GM12892 (cell line): ENCODE measurements around the gene PAK1IP1.
"Not testable (repeated sequence)": the region's sequence is repeated elsewhere in the genome, so short reads cannot be mapped to it uniquely, and the experiment has no call there.

Experiments used
- DNase-seq: peaks from one replicate; pipeline ENCODE4 v3.0.0; 2011; ENCODE audit not compliant: insufficient read length
- FAIRE-seq: peaks from 2 replicates; lab custom pipeline; 2011; peaks lifted over from hg19 to GRCh38; lab: Jason Lieb, UNC
- POLR2A ChIP-seq: IDR thresholded peaks from 2 replicates; pipeline ENCODE4 v1.6.1; 2011; ENCODE audit warnings: low read depth, low read length, control low read depth
- POLR2AphosphoS5 ChIP-seq: IDR thresholded peaks from 2 replicates; pipeline ENCODE4 v1.6.1; 2011; ENCODE audit warnings: low read depth, low read length, control low read depth
- TAF1 ChIP-seq: IDR thresholded peaks from 2 replicates; pipeline ENCODE4 v1.6.1; 2011; ENCODE audit warnings: low read depth, mild to moderate bottlenecking, control low read depth, low read length, borderline replicate concordance

Gene PAK1IP1

DNA sequence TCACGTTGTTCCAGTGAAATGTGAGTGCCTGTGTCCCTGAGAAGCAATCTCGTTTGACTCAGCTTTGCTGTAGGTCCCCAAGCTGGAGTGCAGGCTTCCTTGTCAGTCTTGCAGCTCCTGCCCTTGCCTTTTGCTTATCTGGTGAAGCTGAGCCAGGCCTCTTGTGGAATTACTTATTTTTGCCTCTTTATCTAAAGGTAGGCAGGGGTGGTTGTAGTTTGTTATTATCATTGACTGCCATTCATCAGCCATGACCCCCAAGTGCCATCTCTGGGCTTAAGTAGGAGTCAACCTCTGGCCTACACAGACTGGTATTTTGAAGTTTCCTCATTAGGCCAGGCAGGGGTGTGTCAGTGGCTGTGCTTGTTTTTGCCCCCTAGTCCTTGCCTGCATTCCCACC is 55.0 kb downstream of the PAK1IP1 start:
- FAIRE-seq: no peak
- no peak for DNase-seq
- TF ChIP-seq POLR2AphosphoS5 (no peak), POLR2A (no peak), TAF1 (no peak)

DNA sequence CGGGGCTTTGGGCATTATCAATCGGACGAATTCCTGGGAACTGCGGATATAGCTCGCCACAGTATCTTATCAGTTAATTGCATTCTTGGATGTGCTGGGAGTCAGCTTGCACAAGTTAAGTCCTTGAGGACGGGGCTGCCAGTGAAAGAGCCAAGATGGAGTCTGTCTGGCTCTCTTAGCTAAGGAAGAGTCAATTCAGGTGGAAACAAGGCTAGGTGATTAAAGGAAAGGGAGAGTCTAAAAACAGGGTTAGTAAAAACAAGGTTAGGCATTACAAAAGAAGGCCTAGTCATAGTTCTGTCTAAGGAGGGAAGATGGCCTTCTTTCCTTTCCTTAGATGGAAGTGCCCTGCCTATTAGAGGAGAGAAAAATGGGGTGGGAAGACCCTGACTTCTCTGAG is 55.8 kb downstream of the PAK1IP1 start:
- not testable (repeated sequence) for FAIRE-seq, DNase-seq

DNA sequence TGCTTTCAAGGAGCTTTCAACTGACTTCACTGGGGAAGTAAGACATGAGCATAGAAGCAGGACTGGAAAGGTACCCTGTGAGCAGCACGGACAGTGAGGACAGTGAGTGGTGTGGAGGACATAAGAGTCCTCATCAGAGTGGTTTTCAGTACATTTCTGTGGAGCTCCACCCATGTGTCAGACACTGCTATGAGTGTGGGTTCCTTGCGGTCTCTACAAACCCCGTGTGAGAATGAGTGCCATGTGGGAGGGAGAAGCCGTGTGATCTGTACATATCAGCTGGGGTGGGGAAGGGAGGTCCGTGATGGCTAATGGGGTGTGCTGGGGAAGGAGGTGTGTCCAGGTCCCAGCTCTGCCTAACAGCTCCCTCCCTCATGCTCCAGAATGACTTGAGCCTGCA is 57.0 kb downstream of the PAK1IP1 start:
- DNase-seq, FAIRE-seq: not testable (repeated sequence)

DNA sequence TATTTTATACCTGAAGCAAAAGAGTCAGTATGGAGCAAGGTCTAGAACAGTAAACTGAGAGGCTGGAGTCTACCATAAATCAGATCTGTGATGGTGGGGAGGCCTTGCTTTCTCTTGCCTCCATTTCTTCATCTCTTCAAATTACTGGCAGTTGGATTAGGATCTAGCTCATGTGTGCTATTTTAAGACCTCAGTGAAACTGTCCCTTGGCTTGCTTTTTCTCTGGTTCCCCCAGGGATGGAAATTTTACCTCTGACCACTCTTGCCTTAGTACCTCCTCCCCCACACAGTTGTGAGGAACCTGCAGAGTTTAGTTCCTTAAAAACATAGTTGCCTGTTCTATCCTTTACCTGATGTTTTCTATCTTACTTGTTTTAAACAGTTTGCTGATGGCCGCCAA is 61.3 kb downstream of the PAK1IP1 start:
- TF ChIP-seq TAF1 (no peak), POLR2A (no peak), POLR2AphosphoS5 (no peak)
- FAIRE-seq (no peak), DNase-seq (no peak)
